Ovary (tissue), 9 donors: ENCODE results near the gene CCDC73. TPM values are rescaled to one million over a fixed set of nuclear protein-coding genes. Genes with fewer than 3 reads are reported as not detected.
"Not testable (repeated sequence)": the region's sequence is repeated elsewhere in the genome, so short reads cannot be mapped to it uniquely, and the experiment has no call there.

Source experiments
- DNase-seq, 5 donors: peaks; one replicate each; pipeline ENCODE4 v3.0.0-alpha.2; 2019 to 2020
- H3K27ac ChIP-seq, 2 donors: fragments of 200-600 bp; one replicate each; pipeline versions ENCODE4 v1.5.1 to v1.8.0; 2019 to 2022
- H3K27me3 ChIP-seq: fragments of 200-600 bp; one replicate; pipeline ENCODE4 v1.8.0; 2022
- H3K36me3 ChIP-seq: fragments of 200-600 bp; sonication (generic); one replicate; pipeline ENCODE4 v1.5.1; 2019
- H3K4me1 ChIP-seq: one replicate; pipeline ENCODE4 v1.8.1; 2013; ENCODE audit warnings: mild to moderate bottlenecking, moderate library complexity; ENCODE audit not compliant: insufficient read depth
- H3K4me3 ChIP-seq: fragments of 200-600 bp; sonication (generic); one replicate; pipeline ENCODE4 v1.5.1; 2017
- H3K9me3 ChIP-seq, 2 donors: fragments of 200-600 bp in 1 of 2; sonication (generic) in 1 of 2; one replicate each; pipeline versions ENCODE4 v1.5.1 to v1.8.1; 2013 to 2019; ENCODE audit warnings: mild to moderate bottlenecking in 1 of 2, moderate library complexity in 1 of 2
- CTCF ChIP-seq, 3 donors: fragments of 450-650 bp in 2 of 3; fragments of 200-600 bp in 1 of 3; IDR thresholded peaks; one replicate each; pipeline versions ENCODE4 v1.5.1 to v1.8.0; 2016 to 2022; ENCODE audit warnings: antibody characterized with exemption in 3 of 3, mild to moderate bottlenecking in 1 of 3
- EP300 ChIP-seq: sonication (generic); formaldehyde crosslinking; IDR thresholded peaks from one replicate; pipeline ENCODE4 v1.6.1; 2017; ENCODE audit warnings: antibody characterized with exemption
- POLR2A ChIP-seq: fragments of 450-650 bp; IDR thresholded peaks from one replicate; pipeline ENCODE4 v1.6.1; 2017; ENCODE audit warnings: antibody characterized with exemption, mild to moderate bottlenecking, moderate library complexity
- WGBS, 3 donors: extraction: QIAGEN DNeasy Blood & Tissue Kit in 1 of 3; methylation state at CpG; one replicate each; pipeline versions ENCODE4 v1.1.5 to v1.1.7; 2013 to 2017; 5-methylcytosine and 5-hydroxymethylcytosine counted together
- intact Hi-C, 4 donors: fragments of 100-400 bp; cut with DNase I; formaldehyde crosslinking; loops; one replicate each; pipeline versions ENCODE4 v1.11.0 to v1.15.1; 2022 to 2023
- polyA plus RNA-seq, 2 donors: library from polyadenylated mRNA; stranded (reverse); fragments of 200-250 nt in 1 of 2; fragments of 350-450 nt in 1 of 2; fragmentation: Illumina TruSeq in 1 of 2; extraction: RNeasy Lipid Tissue Mini Kit (QIAGEN cat#74804) in 1 of 2; gene quantifications; one replicate each; pipeline ENCODE4 v1.2.3, GENCODE V29; 2013 to 2014
- total RNA-seq, 7 donors: library from RNA; depleted of rRNA in 2 of 7; stranded (reverse); fragments of >200 nt in 2 of 7; fragmentation: NEBNext Ultra II Directional in 3 of 7; extraction: Animal tissue kit (Norgen Biotek cat#: 25700) in 3 of 7; gene quantifications; one replicate each; pipeline versions ENCODE4 v1.1.0 to v1.2.4, GENCODE V29; 2016 to 2023
- donor health status: DM: no; HTN: no; CAD: no; lungs with moderate emphysema.
- donor health status: DM: no; HTN: no; CAD: no.
- donor health status: Bipolar disorder and iron deficiency.
- donor health status: DM: yes; HTN: yes; CAD: no.
- donor health status: DM: no; HTN: no; CAD: no.
- donor health status: DM: yes; HTN: yes; CAD: no.

CCDC73 gene
- total and polyA plus RNA-seq, 9 donors = 0.23 to 1.6 (median 0.98) TPM

GRCh38 chr11:32729976-32730375 lies 64.5 kb downstream of the CCDC73 start:
- Histone ChIP-seq H3K36me3 (no peaks in the 10 kb centered on the region), H3K4me1 (no peaks in the 10 kb centered on the region), H3K9me3 (peaks cover 0 to 5% of the 10 kb centered on the region in 2 donors), H3K4me3 (no peak overlapping the region), H3K27me3 (no peaks in the 10 kb centered on the region), H3K27ac (no peak overlapping the region)
- no peak for TF ChIP-seq POLR2A
- WGBS, 3 donors = 93 to 99% (median 97%) methylated on average over 1 of the region's 1 CpG
- no peak for DNase-seq
- intact Hi-C loops = no loop called here

- Histone ChIP-seq H3K9me3 (no peaks in the 10 kb centered on the region), H3K4me3 (no peak overlapping the region), H3K36me3 (no peaks in the 10 kb centered on the region), H3K27ac (no peak overlapping the region), H3K27me3 (no peaks in the 10 kb centered on the region), H3K4me1 (no peaks in the 10 kb centered on the region)
- no peak for DNase-seq
- intact Hi-C loops = no loop called here
- TF ChIP-seq CTCF (IDR thresholded peaks at IDR 0.05) (no peak), EP300 (no peak), POLR2A (no peak)
- WGBS, 3 donors = 6 to 23% (median 20%) methylated on average over 3 of the region's 3 CpGs
Observed at GRCh38 chr11:32723332-32723731, 71.1 kb downstream of the CCDC73 start.

GRCh38 chr11:32722255-32722654 lies 72.2 kb downstream of the CCDC73 start:
- DNase-seq = no peak
- intact Hi-C loops = no loop called here
- Histone ChIP-seq H3K9me3 (no peaks in the 10 kb centered on the region), H3K4me1 (no peaks in the 10 kb centered on the region), H3K27ac (no peak overlapping the region), H3K27me3 (no peaks in the 10 kb centered on the region), H3K4me3 (no peak overlapping the region), H3K36me3 (no peaks in the 10 kb centered on the region)
- TF ChIP-seq POLR2A (no peak), EP300 (no peak), CTCF (IDR thresholded peaks at IDR 0.05) (no peak)

- no peak for DNase-seq
- no peaks in the 10 kb centered on the region for H3K9me3 ChIP-seq
- 6 to 8% (median 8%) methylated on average over 1 of the region's 1 CpG for WGBS, 3 donors
- H3K36me3 ChIP-seq = no peaks in the 10 kb centered on the region
- TF ChIP-seq EP300 (no peak), POLR2A (no peak), CTCF (IDR thresholded peaks at IDR 0.05) (no peak)
- H3K4me3 ChIP-seq = no peak overlapping the region
- H3K27me3 ChIP-seq = no peaks in the 10 kb centered on the region
- no peak overlapping the region for H3K27ac ChIP-seq
- H3K4me1 ChIP-seq = no peaks in the 10 kb centered on the region
- intact Hi-C loops = loop anchor here in 1 of 4 donors (5.0 kb wide), 1 partner anchor 79 kb away; the partner anchor contains the start of gene CCDC73
Observed at GRCh38 chr11:32713496-32713895, 81.0 kb downstream of the CCDC73 start.

GRCh38 chr11:32708978-32709377 lies 85.5 kb downstream of the CCDC73 start:
- H3K27me3 ChIP-seq, H3K27ac ChIP-seq, H3K4me1 ChIP-seq, H3K4me3 ChIP-seq, intact Hi-C loops, DNase-seq, H3K36me3 ChIP-seq, H3K9me3 ChIP-seq: not testable (repeated sequence)
- 76 to 89% (median 79%) methylated on average over 3 of the region's 3 CpGs for WGBS, 3 donors
